Measurements from ENCODE around the gene CYTH1. TPM values are rescaled to one million over a fixed set of nuclear protein-coding genes. Genes with fewer than 3 reads are reported as not detected.

Gene CYTH1
- total RNA-seq, 1 experiment from 2014 or later, result 91.4 TPM

Other genes with a start within 250 kb of the CYTH1 start
- 1.0 and 1.7 TPM in 2 replicates for gene DNAH17, start 204.9 kb downstream of the CYTH1 start, total RNA-seq (2014; rRNA removed; shearing (Covaris generic))
- gene USP36, start 58.5 kb upstream of the CYTH1 start, total RNA-seq (2014; rRNA removed; shearing (Covaris generic)), result 11.4 and 21.3 TPM in 2 replicates
- 1.0 TPM in 1 of 2 replicates, not detected in the other for gene CEP295NL, start 120.9 kb upstream of the CYTH1 start, total RNA-seq (2014; rRNA removed; shearing (Covaris generic))
- gene TIMP2, start 143.1 kb upstream of the CYTH1 start, total RNA-seq (2014; rRNA removed; shearing (Covaris generic)), result 47.2 and 53.1 TPM in 2 replicates
- 288 and 314 TPM in 2 replicates for gene LGALS3BP, start 197.7 kb upstream of the CYTH1 start, total RNA-seq (2014; rRNA removed; shearing (Covaris generic))
- 62.9 and 81.9 TPM in 2 replicates for gene CANT1, start 227.5 kb upstream of the CYTH1 start, total RNA-seq (2014; rRNA removed; shearing (Covaris generic))
- gene C1QTNF1, start 241.9 kb upstream of the CYTH1 start, total RNA-seq (2014; rRNA removed; shearing (Covaris generic)), result 33.0 and 42.5 TPM in 2 replicates